Liver (tissue), 9 donors: Measurements from ENCODE around the gene ZNF438. TPM values are rescaled to one million over a fixed set of nuclear protein-coding genes. Genes with fewer than 3 reads are reported as not detected.

Source experiments
- DNase-seq: peaks from one replicate; pipeline ENCODE4 v3.0.0-alpha.2; 2017; ENCODE audit warnings: low spot score
- H3K27ac ChIP-seq, 2 donors: one replicate each; pipeline ENCODE4 v1.7.0; 2013; ENCODE audit warnings: inconsistent platforms in 2 of 2, low read length in 2 of 2, control low read depth in 1 of 2, low read depth in 1 of 2, mild to moderate bottlenecking in 1 of 2
- H3K27me3 ChIP-seq, 4 donors: one replicate each; pipeline versions ENCODE4 v1.6.1 to v1.7.0; 2013; ENCODE audit warnings: low read length in 3 of 4, inconsistent platforms in 1 of 4, mild to moderate bottlenecking in 1 of 4, moderate library complexity in 1 of 4; ENCODE audit not compliant: control insufficient read depth in 4 of 4, insufficient read depth in 4 of 4
- H3K36me3 ChIP-seq, 4 donors: one replicate each; pipeline versions ENCODE4 v1.6.1 to v1.7.0; 2013; ENCODE audit warnings: low read length in 3 of 4, mild to moderate bottlenecking in 3 of 4, low read depth in 1 of 4, moderate library complexity in 1 of 4; ENCODE audit not compliant: control insufficient read depth in 4 of 4, insufficient read depth in 3 of 4
- H3K4me1 ChIP-seq, 4 donors: one replicate each; pipeline versions ENCODE4 v1.6.1 to v1.7.0; 2013; ENCODE audit warnings: low read length in 3 of 4, mild to moderate bottlenecking in 3 of 4, moderate library complexity in 1 of 4; ENCODE audit not compliant: control insufficient read depth in 4 of 4, insufficient read depth in 4 of 4
- H3K4me3 ChIP-seq, 3 donors: one replicate each; pipeline versions ENCODE4 v1.6.1 to v1.7.0; 2013; ENCODE audit warnings: low read length in 3 of 3, control low read depth in 1 of 3, low read depth in 1 of 3, mild to moderate bottlenecking in 1 of 3
- H3K9ac ChIP-seq, 2 donors: one replicate each; pipeline ENCODE4 v1.7.0; 2013; ENCODE audit warnings: low read length in 2 of 2, mild to moderate bottlenecking in 2 of 2, moderate library complexity in 2 of 2, control low read depth in 1 of 2, low read depth in 1 of 2
- H3K9me3 ChIP-seq, 4 donors: one replicate each; pipeline versions ENCODE4 v1.6.1 to v1.7.0; 2013; ENCODE audit warnings: low read length in 3 of 4; ENCODE audit not compliant: control insufficient read depth in 4 of 4
- ATF3 ChIP-seq: IDR thresholded peaks from 2 replicates; pipeline ENCODE4 v1.6.1; 2016; ENCODE audit warnings: antibody characterized with exemption
- CTCF ChIP-seq: fragments of 150-350 bp; IDR thresholded peaks from 2 replicates; pipeline ENCODE4 v1.5.1; 2017; ENCODE audit warnings: improper control_type of control experiment, low read depth, low read length; ENCODE audit not compliant: missing input control
- EGR1 ChIP-seq, 2 donors: IDR thresholded peaks; 2 replicates each; pipeline ENCODE4 v1.6.1; 2016 to 2018; ENCODE audit warnings: antibody characterized with exemption in 2 of 2, low read depth in 2 of 2
- FOXA1 ChIP-seq: IDR thresholded peaks from 2 replicates; pipeline ENCODE4 v1.6.1; 2016; ENCODE audit warnings: antibody characterized with exemption
- FOXA2 ChIP-seq: IDR thresholded peaks from 2 replicates; pipeline ENCODE4 v1.6.1; 2016; ENCODE audit warnings: antibody characterized with exemption
- GABPA ChIP-seq, 2 donors: IDR thresholded peaks in 1 of 2; conservative IDR thresholded peaks in 1 of 2; 2 replicates each; pipeline ENCODE4 v1.6.1; 2016; ENCODE audit warnings: antibody characterized with exemption in 2 of 2, mild to moderate bottlenecking in 1 of 2, moderate library complexity in 1 of 2
- HNF4A ChIP-seq, 2 donors: conservative IDR thresholded peaks; 2 replicates each; pipeline ENCODE4 v1.6.1; 2016; ENCODE audit warnings: antibody characterized with exemption in 2 of 2, mild to moderate bottlenecking in 2 of 2
- HNF4G ChIP-seq: IDR thresholded peaks from 2 replicates; pipeline ENCODE4 v1.6.1; 2016; ENCODE audit warnings: antibody characterized with exemption
- JUND ChIP-seq, 2 donors: IDR thresholded peaks; 2 replicates each; pipeline ENCODE4 v1.6.1; 2016; ENCODE audit warnings: antibody characterized with exemption in 2 of 2
- MAX ChIP-seq: IDR thresholded peaks from 2 replicates; pipeline ENCODE4 v1.6.1; 2016; ENCODE audit warnings: antibody characterized with exemption
- NR2F2 ChIP-seq: IDR thresholded peaks from 2 replicates; pipeline ENCODE4 v1.6.1; 2016; ENCODE audit warnings: antibody characterized with exemption
- RAD21 ChIP-seq, 2 donors: IDR thresholded peaks; 2 replicates each; pipeline ENCODE4 v1.6.1; 2016; ENCODE audit warnings: antibody characterized with exemption in 2 of 2, mild to moderate bottlenecking in 2 of 2
- RXRA ChIP-seq, 2 donors: IDR thresholded peaks; 2 replicates each; pipeline ENCODE4 v1.6.1; 2017 to 2018; ENCODE audit warnings: antibody characterized with exemption in 2 of 2, mild to moderate bottlenecking in 1 of 2
- SP1 ChIP-seq: IDR thresholded peaks from 2 replicates; pipeline ENCODE4 v1.6.1; 2018; ENCODE audit warnings: antibody characterized with exemption, mild to moderate bottlenecking
- TAF1 ChIP-seq: conservative IDR thresholded peaks from 2 replicates; pipeline ENCODE4 v1.6.1; 2016; ENCODE audit warnings: antibody characterized with exemption, mild to moderate bottlenecking
- YY1 ChIP-seq: IDR thresholded peaks from 2 replicates; pipeline ENCODE4 v1.6.1; 2016; ENCODE audit warnings: antibody characterized with exemption, mild to moderate bottlenecking
- ZBTB33 ChIP-seq: IDR thresholded peaks from 2 replicates; pipeline ENCODE4 v1.6.1; 2016; ENCODE audit warnings: antibody characterized with exemption
- WGBS: extraction: QIAGEN DNeasy Blood & Tissue Kit; methylation state at CpG from one replicate; pipeline ENCODE4 v1.1.7; 2013; 5-methylcytosine and 5-hydroxymethylcytosine counted together
- polyA plus RNA-seq, 2 donors: library from polyadenylated mRNA; stranded (reverse) in 1 of 2; unstranded in 1 of 2; fragments of 200-250 nt in 1 of 2; fragments of >200 nt in 1 of 2; fragmentation: Nextera tagmentation in 1 of 2; extraction: Ambion mirVana in 1 of 2; gene quantifications; one replicate each; pipeline versions ENCODE4 v1.2.1 to v1.2.3, GENCODE V29; 2013 to 2015
- total RNA-seq, 2 donors: library from RNA; depleted of rRNA; stranded (reverse); fragments of >200 nt; gene quantifications; one replicate each; pipeline ENCODE4 v1.2.3, GENCODE V29; 2014
- TF ChIP-seq, protein P1 (sequence below): IDR thresholded peaks from 2 replicates; pipeline ENCODE4 v1.6.1; 2016; ENCODE audit warnings: antibody characterized with exemption, mild to moderate bottlenecking
- donor health status: healthy.
- donor health status: healthy.
- donor health status: healthy.
- donor health status: healthy.
- donor health status: healthy.

ZNF438 gene
- total and polyA plus RNA-seq, 4 donors, result 1.9 to 2.9 (median 2.2) TPM

DNA sequence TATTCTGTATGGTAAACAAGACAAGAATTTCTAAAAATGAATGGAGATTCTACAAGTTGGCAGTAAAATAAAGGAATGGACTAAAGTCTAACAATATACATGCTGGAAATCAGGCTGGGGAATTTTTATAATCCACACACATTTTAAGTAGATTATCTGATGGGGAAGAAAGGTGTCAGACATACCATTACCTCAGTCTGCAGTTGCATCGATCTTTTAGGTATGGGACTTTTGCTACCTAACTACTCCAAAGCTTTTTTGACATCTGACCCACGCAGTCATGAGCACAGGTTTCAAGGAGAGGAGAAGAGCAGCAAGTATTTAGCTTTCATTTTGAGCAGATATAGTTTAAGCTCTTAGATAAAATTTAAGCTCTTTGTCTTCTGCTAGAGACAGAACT lies 113.0 kb downstream of the ZNF438 start:
- 98% methylated on average over 2 of the region's 2 CpGs for WGBS
- Histone ChIP-seq H3K36me3 (no peaks in the 10 kb centered on the region), H3K9me3 (no peaks in the 10 kb centered on the region), H3K27ac (no peak overlapping the region), H3K4me1 (no peaks in the 10 kb centered on the region), H3K4me3 (no peak overlapping the region), H3K9ac (no peak overlapping the region), H3K27me3 (no peaks in the 10 kb centered on the region)
- TF ChIP-seq YY1 (no peak), ZBTB33 (no peak), RAD21 (IDR thresholded peaks at IDR 0.05) (no peak)
- TF ChIP-seq, protein P1, sequence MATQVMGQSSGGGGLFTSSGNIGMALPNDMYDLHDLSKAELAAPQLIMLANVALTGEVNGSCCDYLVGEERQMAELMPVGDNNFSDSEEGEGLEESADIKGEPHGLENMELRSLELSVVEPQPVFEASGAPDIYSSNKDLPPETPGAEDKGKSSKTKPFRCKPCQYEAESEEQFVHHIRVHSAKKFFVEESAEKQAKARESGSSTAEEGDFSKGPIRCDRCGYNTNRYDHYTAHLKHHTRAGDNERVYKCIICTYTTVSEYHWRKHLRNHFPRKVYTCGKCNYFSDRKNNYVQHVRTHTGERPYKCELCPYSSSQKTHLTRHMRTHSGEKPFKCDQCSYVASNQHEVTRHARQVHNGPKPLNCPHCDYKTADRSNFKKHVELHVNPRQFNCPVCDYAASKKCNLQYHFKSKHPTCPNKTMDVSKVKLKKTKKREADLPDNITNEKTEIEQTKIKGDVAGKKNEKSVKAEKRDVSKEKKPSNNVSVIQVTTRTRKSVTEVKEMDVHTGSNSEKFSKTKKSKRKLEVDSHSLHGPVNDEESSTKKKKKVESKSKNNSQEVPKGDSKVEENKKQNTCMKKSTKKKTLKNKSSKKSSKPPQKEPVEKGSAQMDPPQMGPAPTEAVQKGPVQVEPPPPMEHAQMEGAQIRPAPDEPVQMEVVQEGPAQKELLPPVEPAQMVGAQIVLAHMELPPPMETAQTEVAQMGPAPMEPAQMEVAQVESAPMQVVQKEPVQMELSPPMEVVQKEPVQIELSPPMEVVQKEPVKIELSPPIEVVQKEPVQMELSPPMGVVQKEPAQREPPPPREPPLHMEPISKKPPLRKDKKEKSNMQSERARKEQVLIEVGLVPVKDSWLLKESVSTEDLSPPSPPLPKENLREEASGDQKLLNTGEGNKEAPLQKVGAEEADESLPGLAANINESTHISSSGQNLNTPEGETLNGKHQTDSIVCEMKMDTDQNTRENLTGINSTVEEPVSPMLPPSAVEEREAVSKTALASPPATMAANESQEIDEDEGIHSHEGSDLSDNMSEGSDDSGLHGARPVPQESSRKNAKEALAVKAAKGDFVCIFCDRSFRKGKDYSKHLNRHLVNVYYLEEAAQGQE, result no peak
- DNase-seq, result no peak

DNA sequence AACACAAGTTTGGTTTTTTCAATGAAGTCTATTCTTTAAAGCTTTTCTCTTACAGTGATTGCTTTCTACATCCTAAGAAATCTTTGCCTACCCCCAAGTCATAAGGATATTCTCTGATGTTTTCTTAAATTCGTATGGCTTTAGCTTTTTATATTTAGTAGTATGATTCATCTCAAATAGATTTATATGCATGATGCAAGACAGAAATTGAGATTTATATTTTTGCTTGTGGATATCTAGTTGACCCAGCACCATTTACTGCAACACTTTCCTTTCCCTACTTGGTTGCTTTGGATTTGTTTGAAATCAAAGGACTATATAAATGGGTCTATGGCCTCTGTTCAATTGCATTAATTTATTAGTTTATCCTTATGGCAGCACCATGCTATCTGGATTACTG lies 113.9 kb downstream of the ZNF438 start:
- DNase-seq, result no peak
- no peaks in the 10 kb centered on the region for H3K4me1 ChIP-seq
- H3K9ac ChIP-seq, result no peak overlapping the region
- no peaks in the 10 kb centered on the region for H3K27me3 ChIP-seq
- H3K36me3 ChIP-seq, result no peaks in the 10 kb centered on the region
- no peak overlapping the region for H3K4me3 ChIP-seq
- H3K9me3 ChIP-seq, result no peaks in the 10 kb centered on the region
- WGBS, result 79% methylated on average over 1 of the region's 1 CpG
- TF ChIP-seq TAF1 (no peak), GABPA (IDR thresholded peaks at IDR 0.05 in 1 of 2, conservative IDR thresholded peaks at IDR 0.05 in 1 of 2) (no peak), ZBTB33 (no peak), MAX (no peak), EGR1 (IDR thresholded peaks at IDR 0.05; ENCODE audit: low read depth in 2 of 2) (no peak), RAD21 (IDR thresholded peaks at IDR 0.05) (no peak), NR2F2 (no peak), HNF4A (conservative IDR thresholded peaks at IDR 0.05) (no peak), FOXA2 (no peak), YY1 (no peak), SP1 (no peak), HNF4G (no peak), RXRA (IDR thresholded peaks at IDR 0.05) (no peak), CTCF (no peak), JUND (IDR thresholded peaks at IDR 0.05) (no peak), ATF3 (no peak), FOXA1 (no peak)
- TF ChIP-seq, protein P1, result no peak
- no peak overlapping the region for H3K27ac ChIP-seq
